Measurements from ENCODE around the gene NPHS1.

The NPHS1 gene

GRCh38 chr19:35789978-35790944 lies 62.0 kb downstream of the NPHS1 start:
- no peak for DNase-seq (ENCODE audit: insufficient read length, low spot score)
- no peak for TF ChIP-seq CTCF (IDR thresholded peaks at IDR 0.05; ENCODE audit: insufficient read depth, missing control alignments)
- no peak for FAIRE-seq

- FAIRE-seq: no peak
- DNase-seq (ENCODE audit: insufficient read length, low spot score): no peak
- no peak for TF ChIP-seq CTCF (IDR thresholded peaks at IDR 0.05; ENCODE audit: insufficient read depth, missing control alignments)
These were observed 62.9 kb downstream of the NPHS1 start for GRCh38 chr19:35789195-35789977.

- no peak for TF ChIP-seq CTCF (IDR thresholded peaks at IDR 0.05; ENCODE audit: insufficient read depth, missing control alignments)
- FAIRE-seq (no peak), DNase-seq (ENCODE audit: insufficient read length, low spot score) (no peak)
These were observed 63.9 kb downstream of the NPHS1 start for GRCh38 chr19:35788205-35788960.

GRCh38 chr19:35787227-35787799 lies 65.0 kb downstream of the NPHS1 start:
- DNase-seq (ENCODE audit: insufficient read length, low spot score): no peak

GRCh38 chr19:35786299-35787160 lies 65.8 kb downstream of the NPHS1 start:
- no peak for TF ChIP-seq CTCF (IDR thresholded peaks at IDR 0.05; ENCODE audit: insufficient read depth, missing control alignments)
- FAIRE-seq (no peak), DNase-seq (ENCODE audit: insufficient read length, low spot score) (no peak)

More at GRCh38 chr19:35787227-35787799, 65.0 kb downstream of the NPHS1 start:
- no peak for FAIRE-seq
- TF ChIP-seq CTCF (IDR thresholded peaks at IDR 0.05; ENCODE audit: insufficient read depth, missing control alignments): no peak

- DNase-seq (ENCODE audit: insufficient read length, low spot score) (no peak), FAIRE-seq (no peak)
- TF ChIP-seq CTCF (IDR thresholded peaks at IDR 0.05; ENCODE audit: insufficient read depth, missing control alignments): no peak
These were observed 67.0 kb downstream of the NPHS1 start for GRCh38 chr19:35785339-35785627.

Measured in D721Med (cell line).